Cardiac fibroblast (primary cell): Measurements from ENCODE around the gene EEPD1.
A peak's percentile ranks its signal among the peaks of the same experiment; 100 is the strongest.

Source experiments
- DNase-seq, 2 donors: peaks; one replicate each; pipeline versions ENCODE4 v3.0.0 to v3.0.0-alpha.2; 2010; ENCODE audit warnings: low read depth in 2 of 2
- H3K4me3 ChIP-seq, 2 donors: replicated peaks in 1 of 2; 1 replicate in 1 of 2; 2 replicates in 1 of 2; pipeline ENCODE4 v1.5.1; 2011; ENCODE audit warnings: low read depth in 2 of 2, low read length in 2 of 2, mild to moderate bottlenecking in 2 of 2, moderate library complexity in 1 of 2
- CTCF ChIP-seq: IDR thresholded peaks from one replicate; pipeline ENCODE4 v1.5.1; 2011; ENCODE audit warnings: low read depth, mild to moderate bottlenecking, low read length, inconsistent platforms

The EEPD1 gene

GRCh38 chr7:36260481-36260880, 107.4 kb downstream of the EEPD1 start:
- H3K4me3 ChIP-seq: no peak overlapping the region
- DNase-seq: no peak
- TF ChIP-seq CTCF: no peak

GRCh38 chr7:36261019-36261754, 108.1 kb downstream of the EEPD1 start:
- no peak overlapping the region for H3K4me3 ChIP-seq
- peak; percentile 27 to 44 for DNase-seq
- no peak for TF ChIP-seq CTCF

- no peak for TF ChIP-seq CTCF
- no peak overlapping the region for H3K4me3 ChIP-seq
- DNase-seq: peak in 1 of 2 donors; percentile 24
Measured at GRCh38 chr7:36262309-36263094, 109.4 kb downstream of the EEPD1 start.

GRCh38 chr7:36263095-36263484, 110.0 kb downstream of the EEPD1 start:
- no peak overlapping the region for H3K4me3 ChIP-seq
- DNase-seq: no peak
- TF ChIP-seq CTCF: no peak

- TF ChIP-seq CTCF: no peak
- no peak overlapping the region for H3K4me3 ChIP-seq
- peak in 1 of 2 donors; percentile 47 for DNase-seq
Measured at GRCh38 chr7:36264123-36264801, 111.2 kb downstream of the EEPD1 start.

- H3K4me3 ChIP-seq: no peak overlapping the region
- no peak for TF ChIP-seq CTCF
- DNase-seq: no peak
Measured at GRCh38 chr7:36264913-36265516, 112.0 kb downstream of the EEPD1 start.
